Suppressor macrophage treated with lipopolysaccharide for 4 hours (primary cell): ENCODE data around the gene MAGEA4.

Experiments used
- DNase-seq: peaks from one replicate; pipeline ENCODE4 v3.0.0-alpha.2; 2020

The MAGEA4 gene

DNA sequence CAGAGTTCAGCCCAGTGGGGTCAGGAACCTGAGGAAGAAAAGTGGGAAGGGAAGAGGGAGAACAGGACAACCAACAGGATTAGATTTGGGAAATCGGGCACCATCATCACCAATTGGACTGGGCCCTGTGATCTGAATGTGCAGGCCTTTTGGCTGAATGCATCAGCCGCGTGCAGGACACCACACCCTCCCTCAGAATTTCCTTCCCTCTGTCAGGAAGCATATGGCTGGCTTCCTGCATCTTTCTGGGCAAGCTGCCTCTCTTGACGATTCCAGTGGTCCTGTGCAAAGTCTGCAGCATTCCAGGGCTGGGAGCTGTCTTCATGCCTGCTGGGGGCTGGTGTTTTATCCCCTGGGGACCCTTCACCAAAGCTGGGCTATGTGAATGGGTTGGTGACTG, 16.4 kb downstream of the MAGEA4 start:
- DNase-seq, result no peak

DNA sequence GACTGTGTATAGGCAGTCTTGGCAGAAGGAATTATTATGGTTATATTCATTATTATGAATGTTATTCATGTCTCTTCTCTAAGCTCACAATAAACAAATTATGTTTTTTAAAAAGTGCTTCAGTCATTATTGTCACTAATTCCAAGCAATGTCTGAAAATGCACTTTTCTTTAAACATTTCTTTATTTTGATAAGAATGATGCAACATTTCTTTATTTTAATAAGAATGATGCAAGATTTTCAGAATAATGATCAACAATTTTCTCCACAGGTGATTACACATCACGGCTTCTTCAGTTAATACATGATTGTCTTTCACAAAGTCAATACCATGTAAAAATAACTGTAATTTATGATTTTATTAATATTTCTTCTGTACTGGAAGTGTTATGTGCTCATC, 22.7 kb downstream of the MAGEA4 start:
- DNase-seq, result no peak

- DNase-seq, result no peak
Measured at GRCh38 chrX:151938172-151938571, 25.5 kb downstream of the MAGEA4 start.

DNA sequence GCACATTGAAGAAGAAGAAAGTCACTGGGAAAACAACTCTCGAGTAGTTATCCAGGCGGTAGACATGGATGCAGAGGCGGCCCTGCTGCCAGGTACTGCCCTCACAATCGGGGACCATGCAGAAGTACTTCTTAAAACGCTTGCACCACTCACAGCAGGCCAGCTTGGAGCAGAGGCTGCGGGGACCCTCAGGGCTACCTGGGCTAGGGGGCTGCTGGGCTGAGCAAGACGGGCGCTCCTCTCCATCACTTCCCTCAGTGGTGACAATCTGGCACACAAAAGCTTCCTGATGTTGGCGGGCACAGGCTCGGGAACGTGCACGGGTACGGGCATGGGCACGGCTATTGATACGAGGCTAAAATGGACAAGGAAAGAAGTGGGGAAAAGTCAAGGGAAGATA, 42.0 kb downstream of the MAGEA4 start:
- no peak for DNase-seq

- DNase-seq, result no peak
Measured at GRCh38 chrX:151958101-151958500, 45.4 kb downstream of the MAGEA4 start.

- DNase-seq, result no peak
Measured at GRCh38 chrX:151962034-151962433, 49.3 kb downstream of the MAGEA4 start.

DNA sequence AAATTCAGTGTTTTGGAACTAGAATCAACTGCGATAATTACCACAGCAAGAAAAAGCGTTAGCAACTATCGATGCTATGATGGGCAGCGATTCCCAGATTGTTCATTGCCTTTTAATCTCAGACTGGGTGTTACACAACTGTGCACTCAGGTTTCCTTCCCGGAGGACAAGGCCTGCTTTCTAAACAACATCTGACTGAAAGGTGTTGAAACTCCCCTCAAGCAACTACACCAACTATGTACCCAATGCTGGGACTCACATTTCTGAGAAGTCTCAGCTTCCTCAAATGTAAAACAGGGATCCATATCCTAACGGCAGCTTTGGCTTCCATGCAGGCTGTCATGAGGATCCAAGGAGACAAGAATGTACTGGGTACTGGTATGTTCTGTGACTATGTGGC, 53.5 kb downstream of the MAGEA4 start:
- DNase-seq, result no peak

GRCh38 chrX:151970027-151970426, 57.3 kb downstream of the MAGEA4 start:
- no peak for DNase-seq

GRCh38 chrX:151970661-151971060, 58.0 kb downstream of the MAGEA4 start:
- no peak for DNase-seq

DNA sequence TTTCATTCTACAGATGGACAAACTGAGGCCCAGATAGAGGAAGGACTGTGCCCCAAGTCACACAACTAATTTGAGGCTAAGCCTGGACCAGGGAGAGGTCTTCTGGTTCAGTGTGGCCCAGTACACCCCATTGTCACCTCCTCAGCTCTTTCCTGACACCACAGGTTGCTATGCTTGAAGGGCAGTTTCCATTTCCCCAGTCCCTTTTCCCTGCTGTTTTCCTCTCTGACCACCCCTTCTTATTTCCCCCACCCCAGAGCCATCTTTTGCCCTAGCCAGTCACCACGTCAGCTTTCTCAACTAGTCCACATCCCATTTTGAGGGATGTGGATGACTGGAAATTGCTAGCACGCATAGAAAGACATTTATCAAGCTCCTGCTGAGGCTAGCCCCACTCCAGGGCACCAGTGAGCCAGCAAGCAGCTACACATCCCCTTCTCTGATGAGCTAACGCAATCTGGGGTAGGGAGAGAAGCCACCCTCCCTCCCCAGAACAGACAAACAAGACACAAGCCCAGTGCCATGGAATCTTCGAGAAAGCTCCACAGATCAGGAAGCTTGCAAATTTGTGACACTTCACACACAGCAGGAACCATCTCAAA, 60.5 kb downstream of the MAGEA4 start:
- no peak for DNase-seq

DNA sequence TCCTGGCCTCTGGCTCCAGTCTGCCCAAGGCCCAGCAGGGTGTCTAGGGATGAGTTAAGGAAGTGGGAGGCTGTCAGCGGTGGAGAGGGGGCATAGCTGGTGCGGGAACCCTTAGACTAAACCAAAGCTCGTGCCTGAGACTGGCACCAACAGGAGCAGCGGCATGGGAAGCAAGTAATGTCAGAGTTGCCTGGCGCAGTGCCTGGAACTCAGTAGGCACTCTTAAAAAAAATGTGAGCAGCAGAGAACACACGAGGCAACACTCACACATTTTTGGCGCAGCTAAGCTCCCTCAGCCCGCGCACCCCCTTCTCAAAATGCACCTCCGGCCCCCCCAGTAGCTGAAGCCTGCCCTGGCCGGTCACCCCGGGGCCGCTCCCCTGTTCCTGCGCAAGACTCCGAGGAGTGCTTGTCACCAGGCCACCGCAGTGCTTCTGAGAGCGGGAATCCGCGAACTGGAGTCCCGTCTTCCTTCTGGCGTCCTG, 61.2 kb downstream of the MAGEA4 start:
- DNase-seq, result no peak
